ENCODE results near the gene ADAMTSL2.
A peak's percentile ranks its signal among the peaks of the same experiment; 100 is the strongest.

Gene ADAMTSL2

GRCh38 chr9:133534346-133535291 lies at the start of gene ADAMTSL2:
Gene ADAMTSL2, plus strand, starts transcription at chr9:133534704. Its CDS starts 2,009 bp downstream, at chr9:133536713.
- peak; percentile 88 for DNase-seq

GRCh38 chr9:133485531-133486260 lies 48.8 kb upstream of the ADAMTSL2 start:
- no peak for DNase-seq

GRCh38 chr9:133487331-133487725 lies 47.2 kb upstream of the ADAMTSL2 start:
- no peak for DNase-seq

GRCh38 chr9:133488686-133489252 lies 45.7 kb upstream of the ADAMTSL2 start:
- DNase-seq = no peak

- DNase-seq = no peak
These were observed 45.0 kb upstream of the ADAMTSL2 start for GRCh38 chr9:133489253-133490190.

- DNase-seq = no peak
These were observed 44.3 kb upstream of the ADAMTSL2 start for GRCh38 chr9:133490201-133490681.

GRCh38 chr9:133490865-133491655 lies 43.4 kb upstream of the ADAMTSL2 start:
- no peak for DNase-seq

- no peak for DNase-seq
These were observed 42.9 kb upstream of the ADAMTSL2 start for GRCh38 chr9:133491656-133491925.

GRCh38 chr9:133492061-133493021 lies 42.2 kb upstream of the ADAMTSL2 start:
- DNase-seq = no peak

GRCh38 chr9:133493428-133493827 lies 41.1 kb upstream of the ADAMTSL2 start:
- DNase-seq = no peak

- DNase-seq = no peak
These were observed 40.5 kb upstream of the ADAMTSL2 start for GRCh38 chr9:133493845-133494540.

- DNase-seq = no peak
These were observed 39.7 kb upstream of the ADAMTSL2 start for GRCh38 chr9:133494636-133495326.

- DNase-seq = no peak
These were observed 38.9 kb upstream of the ADAMTSL2 start for GRCh38 chr9:133495327-133496293.

GRCh38 chr9:133496861-133497842 lies 37.4 kb upstream of the ADAMTSL2 start:
- no peak for DNase-seq

- no peak for DNase-seq
These were observed 35.2 kb upstream of the ADAMTSL2 start for GRCh38 chr9:133499132-133499891.

GRCh38 chr9:133499892-133500270 lies 34.6 kb upstream of the ADAMTSL2 start:
- DNase-seq = no peak
